OCI-LY7 (cell line): ENCODE measurements around the gene FAXC. TPM values are rescaled to one million over a fixed set of nuclear protein-coding genes. Genes with fewer than 3 reads are reported as not detected.

Experiments
- BruUV-seq: library from RNA; stranded (reverse); fragments of 400-500 nt; replicated peaks from 2 replicates; lab custom pipeline; 2021; lab: Mats Ljungman, UMichigan
- CTCF ChIA-PET: fragments of 300-600 bp; sonication (Branson Sonifier 250); formaldehyde crosslinking; loops from one replicate; lab custom pipeline; 2022; ENCODE audit warnings: antibody characterized with exemption; ENCODE audit not compliant: unreplicated experiment; lab: Charles Lee
- POLR2A ChIA-PET: fragments of 300-600 bp; sonication (Branson Sonifier 250); formaldehyde crosslinking; loops from one replicate; lab custom pipeline; 2022; ENCODE audit warnings: antibody characterized with exemption; lab: Charles Lee
- DNase-seq: peaks from one replicate; pipeline ENCODE4 v3.0.0-alpha.2; 2015; ENCODE audit warnings: low spot score
- H2AFZ ChIP-seq: fragments of 200-600 bp; sonication (generic), shearing (Covaris generic); 2 replicates; pipeline ENCODE4 v1.6.1; 2014; ENCODE audit warnings: mild to moderate bottlenecking, antibody characterized with exemption, low read length, moderate library complexity
- H3K27ac ChIP-seq: fragments of 200-600 bp; sonication (generic); 2 replicates; pipeline ENCODE4 v1.5.1; 2014; ENCODE audit warnings: mixed run types, low read depth, mild to moderate bottlenecking, moderate library complexity, low read length, inconsistent platforms; ENCODE audit not compliant: poor library complexity, severe bottlenecking
- H3K36me3 ChIP-seq: fragments of 200-600 bp; sonication (generic); 2 replicates; pipeline ENCODE4 v1.6.1; 2014; ENCODE audit warnings: mild to moderate bottlenecking, antibody characterized with exemption, low read length, moderate library complexity, mixed read lengths; ENCODE audit not compliant: insufficient read depth
- H3K4me1 ChIP-seq: fragments of 200-600 bp; sonication (generic); 2 replicates; pipeline ENCODE4 v1.5.1; 2014; ENCODE audit warnings: mild to moderate bottlenecking, low read length; ENCODE audit not compliant: insufficient read depth, poor library complexity, severe bottlenecking
- H3K4me2 ChIP-seq: fragments of 200-600 bp; sonication (generic); 2 replicates; pipeline ENCODE4 v1.6.1; 2014; ENCODE audit warnings: mild to moderate bottlenecking, low read length
- H3K4me3 ChIP-seq: fragments of 200-600 bp; sonication (generic); 2 replicates; pipeline ENCODE4 v1.5.1; 2014; ENCODE audit warnings: mild to moderate bottlenecking, low read depth, low read length; ENCODE audit not compliant: poor library complexity, severe bottlenecking
- H3K79me2 ChIP-seq: fragments of 200-600 bp; sonication (generic); 2 replicates; pipeline ENCODE4 v1.6.1; 2016; ENCODE audit warnings: low read depth, mild to moderate bottlenecking, low read length, moderate library complexity, mixed read lengths; ENCODE audit not compliant: insufficient read depth
- H3K9me2 ChIP-seq: fragments of 200-600 bp; sonication (generic); 2 replicates; pipeline ENCODE4 v1.6.1; 2016; ENCODE audit warnings: mild to moderate bottlenecking, low read length, mixed read lengths; ENCODE audit not compliant: insufficient read depth
- H3K9me3 ChIP-seq: fragments of 200-600 bp; sonication (generic); 2 replicates; pipeline ENCODE4 v1.6.1; 2014; ENCODE audit warnings: mild to moderate bottlenecking, mixed run types, low read length, mixed read lengths
- H4K20me1 ChIP-seq: fragments of 200-600 bp; sonication (generic); 2 replicates; pipeline ENCODE4 v1.6.1; 2014; ENCODE audit warnings: mild to moderate bottlenecking, antibody characterized with exemption, low read length, moderate library complexity, mixed read lengths; ENCODE audit not compliant: insufficient read depth
- EZH2phosphoT487 ChIP-seq: fragments of 200-600 bp; sonication (generic); IDR thresholded peaks from 2 replicates; pipeline ENCODE4 v1.6.1; 2018; ENCODE audit warnings: low read depth, borderline replicate concordance, mild to moderate bottlenecking, mixed run types, antibody characterized with exemption, low read length, moderate library complexity, mixed read lengths
- intact Hi-C: fragments of 100-400 bp; cut with micrococcal nuclease; formaldehyde crosslinking; loops from one replicate; pipeline ENCODE4 v1.10.0; 2022; ENCODE audit not compliant: unreplicated experiment
- total RNA-seq, 2 experiments: library from RNA; depleted of rRNA in 1 of 2; stranded (reverse); fragments of >200 nt in 1 of 2; shearing (Covaris generic) in 1 of 2; gene quantifications; 2 replicates each; pipeline ENCODE4 v1.2.3, GENCODE V29; 2014 to 2022
- TF ChIP-seq, protein P1 (sequence below): fragments of 200-600 bp; sonication (generic); conservative IDR thresholded peaks from 2 replicates; pipeline ENCODE4 v1.5.1; 2014; ENCODE audit warnings: mild to moderate bottlenecking, antibody characterized with exemption, low read length, moderate library complexity, mixed read lengths

FAXC gene
- total RNA-seq, 2 experiments from 2014 or later: not detected

DNA sequence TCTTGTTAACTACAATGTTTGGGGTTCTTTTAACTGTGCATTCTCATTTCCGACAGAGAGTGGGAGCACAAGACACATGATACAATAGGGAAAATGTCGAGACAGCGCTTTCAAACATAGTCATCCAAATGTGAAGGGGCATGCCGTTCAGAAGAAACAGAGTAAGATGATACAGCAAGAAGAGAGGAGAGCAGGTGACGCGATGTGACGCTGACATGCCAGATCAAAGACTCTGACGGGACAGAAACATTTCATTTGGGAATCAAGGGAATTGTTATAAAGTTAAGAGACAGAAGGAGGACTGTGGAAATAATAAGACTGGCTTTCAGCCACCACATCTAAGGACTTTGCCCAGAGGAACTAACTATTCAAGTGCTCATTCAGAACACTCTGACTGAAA lies 117.4 kb downstream of the FAXC start:
- ChIA-PET POLR2A (no interaction called here), CTCF (no interaction called here)
- no peak for DNase-seq
- Histone ChIP-seq H3K9me2 (no peaks in the 10 kb centered on the region), H3K79me2 (no peaks in the 10 kb centered on the region), H3K4me2 (no peak overlapping the region), H4K20me1 (no peaks in the 10 kb centered on the region), H3K36me3 (no peaks in the 10 kb centered on the region), H3K4me1 (peaks cover 6% of the 10 kb centered on the region), H2AFZ (no peak overlapping the region), H3K4me3 (no peak overlapping the region), H3K9me3 (0 out of 2 replicates have a peak, but pooled peaks cover 4% of the 10 kb centered on the region), H3K27ac (no peak overlapping the region)
- intact Hi-C loops: no loop called here
- TF ChIP-seq, protein P1, sequence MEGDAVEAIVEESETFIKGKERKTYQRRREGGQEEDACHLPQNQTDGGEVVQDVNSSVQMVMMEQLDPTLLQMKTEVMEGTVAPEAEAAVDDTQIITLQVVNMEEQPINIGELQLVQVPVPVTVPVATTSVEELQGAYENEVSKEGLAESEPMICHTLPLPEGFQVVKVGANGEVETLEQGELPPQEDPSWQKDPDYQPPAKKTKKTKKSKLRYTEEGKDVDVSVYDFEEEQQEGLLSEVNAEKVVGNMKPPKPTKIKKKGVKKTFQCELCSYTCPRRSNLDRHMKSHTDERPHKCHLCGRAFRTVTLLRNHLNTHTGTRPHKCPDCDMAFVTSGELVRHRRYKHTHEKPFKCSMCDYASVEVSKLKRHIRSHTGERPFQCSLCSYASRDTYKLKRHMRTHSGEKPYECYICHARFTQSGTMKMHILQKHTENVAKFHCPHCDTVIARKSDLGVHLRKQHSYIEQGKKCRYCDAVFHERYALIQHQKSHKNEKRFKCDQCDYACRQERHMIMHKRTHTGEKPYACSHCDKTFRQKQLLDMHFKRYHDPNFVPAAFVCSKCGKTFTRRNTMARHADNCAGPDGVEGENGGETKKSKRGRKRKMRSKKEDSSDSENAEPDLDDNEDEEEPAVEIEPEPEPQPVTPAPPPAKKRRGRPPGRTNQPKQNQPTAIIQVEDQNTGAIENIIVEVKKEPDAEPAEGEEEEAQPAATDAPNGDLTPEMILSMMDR: no peak
- no peak for TF ChIP-seq EZH2phosphoT487
- BruUV-seq: no TSS peak

DNA sequence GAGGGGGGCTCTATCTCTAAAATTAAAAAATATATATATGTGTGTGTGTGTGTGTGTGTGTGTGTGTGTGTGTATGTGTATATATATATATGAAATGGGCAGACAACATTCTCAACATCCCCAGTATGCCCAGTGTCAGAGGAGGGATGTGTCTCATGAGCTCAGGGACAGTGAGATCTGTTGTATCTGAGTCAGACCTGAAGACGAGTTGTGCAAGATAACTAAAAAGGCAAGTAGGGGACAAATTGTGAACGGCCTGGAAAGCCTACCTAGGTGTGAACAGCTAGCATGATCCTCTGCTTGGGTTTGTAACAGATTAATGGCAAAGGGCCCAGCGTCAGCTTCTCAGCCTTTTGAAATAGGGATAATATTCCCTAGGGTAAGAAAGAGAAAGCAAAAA lies 124.3 kb downstream of the FAXC start:
- TF ChIP-seq EZH2phosphoT487: no peak
- TF ChIP-seq, protein P1: no peak
- H3K36me3 ChIP-seq: no peaks in the 10 kb centered on the region
- H3K4me1 ChIP-seq: no peaks in the 10 kb centered on the region
- no TSS peak for BruUV-seq
- no peaks in the 10 kb centered on the region for H3K9me2 ChIP-seq
- H3K79me2 ChIP-seq: no peaks in the 10 kb centered on the region
- no peak overlapping the region for H3K4me3 ChIP-seq
- ChIA-PET POLR2A (no interaction called here), CTCF (no interaction called here)
- H4K20me1 ChIP-seq: no peaks in the 10 kb centered on the region
- no peak overlapping the region for H2AFZ ChIP-seq
- H3K4me2 ChIP-seq: no peak overlapping the region
- H3K27ac ChIP-seq: no peak overlapping the region
- intact Hi-C loops: no loop called here
- no peak for DNase-seq
- H3K9me3 ChIP-seq: 0 out of 2 replicates have a peak, but pooled peaks cover 4% of the 10 kb centered on the region

Other genes with a start within 250 kb of the FAXC start
- 3.7 and 8.3 TPM in 2 replicates for gene COQ3, start 44.5 kb upstream of the FAXC start, total RNA-seq (2014; rRNA removed; shearing (Covaris generic))
- gene COQ3, start 44.5 kb upstream of the FAXC start, total RNA-seq (2022): 10.9 and 11.1 TPM in 2 replicates
- 163 and 169 TPM in 2 replicates for gene PNISR, start 75.6 kb upstream of the FAXC start, total RNA-seq (2014; rRNA removed; shearing (Covaris generic))
- gene PNISR, start 75.6 kb upstream of the FAXC start, total RNA-seq (2022): 176 and 201 TPM in 2 replicates
- 8.5 and 9.4 TPM in 2 replicates for gene USP45, start 165.7 kb upstream of the FAXC start, total RNA-seq (2014; rRNA removed; shearing (Covaris generic))
- gene USP45, start 165.7 kb upstream of the FAXC start, total RNA-seq (2022): 14.1 and 16.9 TPM in 2 replicates
- gene CCNC, start 219.0 kb upstream of the FAXC start, total RNA-seq (2014; rRNA removed; shearing (Covaris generic)): 53.4 and 58.4 TPM in 2 replicates
- 89.1 and 91.9 TPM in 2 replicates for gene CCNC, start 219.0 kb upstream of the FAXC start, total RNA-seq (2022)